Kidney (tissue), 14 donors: ENCODE results near the gene CTDSP1. TPM values are rescaled to one million over a fixed set of nuclear protein-coding genes. Genes with fewer than 3 reads are reported as not detected.
A peak's percentile ranks its signal among the peaks of the same experiment; 100 is the strongest.

ENCODE experiments used
- DNase-seq, 5 donors: peaks; one replicate each; pipeline ENCODE4 v3.0.0-alpha.2; 2013 to 2020
- FAIRE-seq: peaks from 2 replicates; lab custom pipeline; 2012; peaks lifted over from hg19 to GRCh38; lab: Jason Lieb, UNC
- H3K27ac ChIP-seq, 2 donors: one replicate each; pipeline ENCODE4 v1.7.0; 2013; ENCODE audit warnings: low read depth in 2 of 2, low read length in 2 of 2, inconsistent platforms in 1 of 2
- H3K27me3 ChIP-seq: one replicate; pipeline ENCODE4 v1.7.1; 2013; ENCODE audit warnings: low read length, inconsistent platforms; ENCODE audit not compliant: control insufficient read depth, insufficient read depth
- H3K36me3 ChIP-seq, 3 donors: one replicate each; pipeline versions ENCODE4 v1.7.0 to v1.7.1; 2013; ENCODE audit warnings: low read length in 3 of 3, control low read depth in 1 of 3, inconsistent platforms in 1 of 3; ENCODE audit not compliant: insufficient read depth in 3 of 3, control insufficient read depth in 2 of 3
- H3K4me1 ChIP-seq, 3 donors: one replicate each; pipeline versions ENCODE4 v1.7.0 to v1.7.1; 2013; ENCODE audit warnings: low read length in 3 of 3, inconsistent platforms in 1 of 3, low read depth in 1 of 3; ENCODE audit not compliant: control insufficient read depth in 2 of 3, insufficient read depth in 2 of 3
- H3K4me3 ChIP-seq, 3 donors: one replicate each; pipeline versions ENCODE4 v1.7.0 to v1.8.1; 2013; ENCODE audit warnings: low read length in 3 of 3, control low read depth in 1 of 3, inconsistent platforms in 1 of 3
- H3K9ac ChIP-seq, 3 donors: one replicate each; pipeline versions ENCODE4 v1.7.0 to v1.7.1; 2013; ENCODE audit warnings: low read length in 3 of 3, control low read depth in 1 of 3, inconsistent platforms in 1 of 3
- H3K9me3 ChIP-seq, 3 donors: one replicate each; pipeline versions ENCODE4 v1.7.0 to v1.7.1; 2013; ENCODE audit warnings: low read length in 3 of 3, control low read depth in 1 of 3, inconsistent platforms in 1 of 3; ENCODE audit not compliant: control insufficient read depth in 2 of 3, insufficient read depth in 1 of 3
- intact Hi-C: fragments of 100-400 bp; cut with DNase I; formaldehyde crosslinking; loops from one replicate; pipeline ENCODE4 v1.11.1; 2022
- polyA plus RNA-seq: library from polyadenylated mRNA; stranded (reverse); fragments of 350-450 nt; fragmentation: Illumina TruSeq; extraction: RNeasy Lipid Tissue Mini Kit (QIAGEN cat#74804); gene quantifications from one replicate; pipeline ENCODE4 v1.2.3, GENCODE V29; 2014; ENCODE audit warnings: low read depth, low replicate concordance; ENCODE audit not compliant: insufficient read depth
- total RNA-seq: library from RNA; stranded (reverse); fragmentation: NEBNext Ultra II Directional; extraction: Animal tissue kit (Norgen Biotek cat#: 25700); gene quantifications from one replicate; pipeline ENCODE4 v1.2.1, GENCODE V29; 2021
- TF ChIP-seq, protein P1 (sequence below): IDR thresholded peaks from 3 replicates; pipeline ENCODE4 v1.5.1; 2012; ENCODE audit warnings: mild to moderate bottlenecking, moderate library complexity, borderline replicate concordance; ENCODE audit not compliant: insufficient read depth; ENCODE audit errors: extremely low read depth
- donor health status: control.
- donor health status: control.
- donor health status: control.
- donor health status: control.
- donor health status: control.
- donor health status: DM: yes; HTN: yes; CAD: no.
- donor health status: Normal renal cell carcinoma (clear cell type).

Gene CTDSP1
- total and polyA plus RNA-seq, 2 donors from 2014 or later = 118 to 196 TPM

DNA sequence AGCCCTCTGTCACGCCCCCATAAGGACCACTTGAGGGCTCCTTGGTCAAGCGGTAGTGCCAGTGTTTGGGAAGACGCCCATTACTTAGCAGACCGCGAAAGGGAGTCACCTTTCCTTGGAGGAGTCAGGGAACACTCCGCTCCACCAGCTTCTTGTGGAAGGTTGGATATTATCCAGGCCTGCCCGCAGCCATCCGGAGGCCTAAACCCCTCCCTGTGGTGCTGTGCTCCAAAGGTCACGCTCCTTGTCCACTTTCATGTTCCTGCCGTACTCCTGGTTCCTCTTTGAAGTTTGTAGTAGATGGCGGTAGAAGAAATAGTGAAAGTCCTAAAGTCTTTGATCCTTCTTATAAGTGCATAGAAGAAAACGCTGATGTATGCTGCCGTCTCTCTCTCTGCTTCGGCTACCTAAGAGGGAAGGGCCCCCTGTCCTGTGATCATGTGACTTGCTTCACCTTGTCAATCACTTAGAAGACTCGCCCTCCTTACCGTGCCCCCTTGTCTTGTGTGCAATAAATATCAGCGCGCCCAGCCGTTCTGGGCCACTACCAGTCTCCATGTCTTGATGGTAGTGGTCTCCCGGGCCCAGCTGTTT is 44.7 kb upstream of the CTDSP1 start:
- peak in 3 of 5 donors; percentile 61 to 86 (median 63) for DNase-seq
- intact Hi-C loops = loop anchor here (10.0 kb wide), 1 partner anchor 50 kb away; no protein-coding TSS in a partner anchor
- no peak for FAIRE-seq

DNA sequence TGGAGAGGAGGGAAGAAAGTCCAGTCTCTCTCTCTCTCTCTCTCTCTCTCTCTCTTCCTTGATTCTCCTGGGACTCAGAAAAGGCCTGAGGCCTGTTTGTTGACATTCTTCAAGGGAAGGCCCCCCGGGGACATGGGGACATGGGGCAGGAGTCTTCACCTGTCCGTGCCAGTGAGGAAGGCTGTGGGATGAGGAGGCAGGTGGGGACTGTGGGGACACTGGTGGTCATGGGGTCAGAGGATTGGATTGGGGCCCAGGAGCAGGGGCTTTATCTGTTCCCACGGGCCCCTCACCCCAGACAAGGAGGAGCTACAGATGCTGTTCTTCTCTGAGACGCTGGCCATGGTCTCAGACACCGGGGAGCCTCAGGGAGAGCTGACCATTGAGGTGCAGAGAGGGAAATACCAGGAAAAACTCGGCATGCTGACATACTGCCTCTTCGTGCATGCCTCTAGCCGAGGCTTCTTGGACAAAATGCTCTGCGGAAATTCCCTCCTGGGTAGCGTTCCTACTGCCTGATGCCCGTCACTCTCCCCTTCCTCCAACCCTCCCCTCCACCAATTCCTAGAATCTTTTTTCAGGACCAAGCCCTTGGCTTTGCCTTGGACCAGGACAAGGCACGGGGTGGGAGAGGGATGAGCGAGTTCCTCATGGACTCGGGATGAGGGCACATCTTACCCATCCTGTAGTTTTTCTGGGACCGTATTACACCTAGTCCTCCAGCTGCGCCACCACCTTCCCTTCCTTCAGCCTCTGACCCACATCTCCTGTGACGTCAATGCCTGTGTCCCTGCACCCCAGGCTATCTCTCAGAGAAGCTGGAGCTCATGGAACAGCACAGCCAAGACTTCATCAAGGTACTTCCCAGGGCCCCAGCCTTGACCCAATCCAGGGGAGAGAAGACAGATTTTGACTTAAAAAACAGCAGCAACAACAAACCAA is 42.2 kb upstream of the CTDSP1 start:
- H3K27ac ChIP-seq = peak overlapping the region; percentile 90 to 93
- H3K9ac ChIP-seq = peak overlapping the region in 2 of 3 donors; percentile 41 to 73
- intact Hi-C loops = loop anchor here (10.0 kb wide), 1 partner anchor 53 kb away; no protein-coding TSS in a partner anchor
- no peaks in the 10 kb centered on the region for H3K27me3 ChIP-seq
- no peaks in the 10 kb centered on the region for H3K9me3 ChIP-seq
- peaks cover 0 to 18% (median 0%) of the 10 kb centered on the region in 3 donors for H3K4me1 ChIP-seq
- DNase-seq (peak in 3 of 5 donors; percentile 51 to 70 (median 67)), FAIRE-seq (no peak)
- H3K4me3 ChIP-seq = peak overlapping the region in 2 of 3 donors; percentile 64 to 71
- no peaks in the 10 kb centered on the region for H3K36me3 ChIP-seq
- TF ChIP-seq, protein P1, sequence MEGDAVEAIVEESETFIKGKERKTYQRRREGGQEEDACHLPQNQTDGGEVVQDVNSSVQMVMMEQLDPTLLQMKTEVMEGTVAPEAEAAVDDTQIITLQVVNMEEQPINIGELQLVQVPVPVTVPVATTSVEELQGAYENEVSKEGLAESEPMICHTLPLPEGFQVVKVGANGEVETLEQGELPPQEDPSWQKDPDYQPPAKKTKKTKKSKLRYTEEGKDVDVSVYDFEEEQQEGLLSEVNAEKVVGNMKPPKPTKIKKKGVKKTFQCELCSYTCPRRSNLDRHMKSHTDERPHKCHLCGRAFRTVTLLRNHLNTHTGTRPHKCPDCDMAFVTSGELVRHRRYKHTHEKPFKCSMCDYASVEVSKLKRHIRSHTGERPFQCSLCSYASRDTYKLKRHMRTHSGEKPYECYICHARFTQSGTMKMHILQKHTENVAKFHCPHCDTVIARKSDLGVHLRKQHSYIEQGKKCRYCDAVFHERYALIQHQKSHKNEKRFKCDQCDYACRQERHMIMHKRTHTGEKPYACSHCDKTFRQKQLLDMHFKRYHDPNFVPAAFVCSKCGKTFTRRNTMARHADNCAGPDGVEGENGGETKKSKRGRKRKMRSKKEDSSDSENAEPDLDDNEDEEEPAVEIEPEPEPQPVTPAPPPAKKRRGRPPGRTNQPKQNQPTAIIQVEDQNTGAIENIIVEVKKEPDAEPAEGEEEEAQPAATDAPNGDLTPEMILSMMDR = no peak

More for the DNA sequence above, 44.7 kb upstream of the CTDSP1 start:
- Histone ChIP-seq H3K9me3 (peaks cover 0 to 3% (median 0%) of the 10 kb centered on the region in 3 donors), H3K4me1 (peaks cover 0 to 18% (median 0%) of the 10 kb centered on the region in 3 donors), H3K4me3 (peak overlapping the region in 2 of 3 donors; percentile 18 to 29), H3K9ac (peak overlapping the region in 1 of 3 donors; percentile 15), H3K36me3 (no peaks in the 10 kb centered on the region), H3K27me3 (no peaks in the 10 kb centered on the region), H3K27ac (peak overlapping the region in 1 of 2 donors; percentile 13)
- TF ChIP-seq, protein P1 = no peak

- Histone ChIP-seq H3K36me3 (no peaks in the 10 kb centered on the region), H3K27me3 (no peaks in the 10 kb centered on the region), H3K9ac (no peak overlapping the region), H3K4me3 (no peak overlapping the region), H3K4me1 (peaks cover 0 to 18% (median 0%) of the 10 kb centered on the region in 3 donors), H3K27ac (peak overlapping the region; percentile 39 to 48), H3K9me3 (no peaks in the 10 kb centered on the region)
- DNase-seq (peak in 3 of 5 donors; percentile 49 to 74 (median 51)), FAIRE-seq (no peak)
- intact Hi-C loops = no loop called here
- TF ChIP-seq, protein P1 = no peak
These were observed 39.2 kb upstream of the CTDSP1 start for GRCh38 chr2:218360453-218360852.
